Epithelial cell of umbilical artery (primary cell): Measurements from ENCODE around the gene SNX13. TPM values are rescaled to one million over a fixed set of nuclear protein-coding genes. Genes with fewer than 3 reads are reported as not detected.

Experiments used
- total RNA-seq: library from RNA; depleted of rRNA; stranded (reverse); fragments of >200 nt; gene quantifications from 2 replicates; pipeline ENCODE4 v1.2.3, GENCODE V29; 2014

The SNX13 gene, protein sequence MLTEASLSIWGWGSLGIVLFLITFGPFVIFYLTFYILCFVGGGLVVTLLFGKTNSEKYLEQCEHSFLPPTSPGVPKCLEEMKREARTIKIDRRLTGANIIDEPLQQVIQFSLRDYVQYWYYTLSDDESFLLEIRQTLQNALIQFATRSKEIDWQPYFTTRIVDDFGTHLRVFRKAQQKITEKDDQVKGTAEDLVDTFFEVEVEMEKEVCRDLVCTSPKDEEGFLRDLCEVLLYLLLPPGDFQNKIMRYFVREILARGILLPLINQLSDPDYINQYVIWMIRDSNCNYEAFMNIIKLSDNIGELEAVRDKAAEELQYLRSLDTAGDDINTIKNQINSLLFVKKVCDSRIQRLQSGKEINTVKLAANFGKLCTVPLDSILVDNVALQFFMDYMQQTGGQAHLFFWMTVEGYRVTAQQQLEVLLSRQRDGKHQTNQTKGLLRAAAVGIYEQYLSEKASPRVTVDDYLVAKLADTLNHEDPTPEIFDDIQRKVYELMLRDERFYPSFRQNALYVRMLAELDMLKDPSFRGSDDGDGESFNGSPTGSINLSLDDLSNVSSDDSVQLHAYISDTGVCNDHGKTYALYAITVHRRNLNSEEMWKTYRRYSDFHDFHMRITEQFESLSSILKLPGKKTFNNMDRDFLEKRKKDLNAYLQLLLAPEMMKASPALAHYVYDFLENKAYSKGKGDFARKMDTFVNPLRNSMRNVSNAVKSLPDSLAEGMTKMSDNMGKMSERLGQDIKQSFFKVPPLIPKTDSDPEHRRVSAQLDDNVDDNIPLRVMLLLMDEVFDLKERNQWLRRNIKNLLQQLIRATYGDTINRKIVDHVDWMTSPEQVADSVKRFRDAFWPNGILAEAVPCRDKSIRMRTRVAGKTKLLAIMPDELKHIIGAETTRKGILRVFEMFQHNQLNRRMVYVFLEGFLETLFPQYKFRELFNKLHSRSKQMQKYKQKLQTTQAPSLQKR
- total RNA-seq, result 29.6 and 39.7 TPM in 2 replicates

DNA sequence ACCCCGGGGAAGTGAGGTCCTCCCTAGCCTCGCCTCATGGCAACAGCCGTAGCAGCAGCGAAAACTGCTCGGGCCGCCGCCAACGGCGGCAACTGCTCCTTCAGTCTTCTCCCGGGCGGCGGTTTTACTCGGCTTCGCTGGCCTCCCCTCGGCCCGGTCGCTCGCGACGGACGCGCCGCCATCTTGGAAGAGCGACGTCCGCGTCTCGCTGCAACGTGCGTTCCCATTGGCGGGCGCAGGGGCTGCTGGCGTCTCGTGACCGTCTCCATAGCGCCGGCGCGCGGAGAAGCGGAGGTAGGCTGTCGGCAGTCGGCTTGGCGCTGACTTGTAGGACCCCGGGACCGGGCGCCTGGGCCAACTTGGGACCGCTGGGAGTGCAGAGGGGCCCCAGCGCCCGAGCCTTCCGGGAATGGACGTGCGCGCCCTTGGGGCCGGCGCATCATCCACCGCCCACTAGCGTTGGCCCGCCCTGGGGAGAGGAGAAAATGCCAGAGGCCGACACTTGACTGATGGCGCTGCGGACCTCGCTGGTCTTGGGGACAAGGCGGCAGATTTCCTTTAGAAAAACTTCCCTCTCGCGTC is at the start of gene SNX13:
TSS of gene SNX13 (minus strand) at position 193 of the 582 bp plus-strand sequence. CDS start 199 bp downstream, outside the sequence.

Other genes with a start within 250 kb of the SNX13 start
- not detected in 2 replicates for gene PRPS1L1, start 87.4 kb upstream of the SNX13 start, total RNA-seq